ENCODE data around the gene NDRG2. TPM values are rescaled to one million over a fixed set of nuclear protein-coding genes. Genes with fewer than 3 reads are reported as not detected.

Gene NDRG2
- total RNA-seq, 2 donors from 2014 or later = 133 to 178 TPM

- intact Hi-C loops (cut with DNase I) = no loop called here
- WGBS, 2 donors = 42 to 48% methylated on average over 6 of the region's 6 CpGs
- DNase-seq (peak in 3 of 4 donors; percentile 38 to 44 (median 41)), ATAC-seq (peak; percentile 54)
- no peaks in the 10 kb centered on the region for H3K9me3 ChIP-seq
- TF ChIP-seq POLR2A (IDR thresholded peaks at IDR 0.05) (no peak), CTCF (IDR thresholded peaks at IDR 0.05) (no peak)
- no peaks in the 10 kb centered on the region for H3K27me3 ChIP-seq
- no peak within 1 kb of the TSS for H3K4me3 ChIP-seq
- no peaks in the 10 kb centered on the region for H3K4me1 ChIP-seq
- peaks cover 19 to 23% of the 10 kb centered on the region in 2 donors for H3K36me3 ChIP-seq (replicated peaks in 1 of 2; ENCODE audit: insufficient read depth in 1 of 2, low read depth in 2 of 2)
- H3K27ac ChIP-seq = no peak within 1 kb of the TSS
Measured at GRCh38 chr14:20998674-20999366, 26.0 kb downstream of the NDRG2 start, which contains the start of gene SLC39A2. Gene SLC39A2 (plus strand): TSS chr14:20999293. CDS start chr14:20999447, 154 bp downstream.

GRCh38 chr14:20998139-20998538 lies 26.7 kb downstream of the NDRG2 start:
- no peaks in the 10 kb centered on the region for H3K4me1 ChIP-seq
- no peak overlapping the region for H3K4me3 ChIP-seq
- WGBS, 2 donors = 60 to 74% methylated on average over 3 of the region's 3 CpGs
- no peak overlapping the region for H3K27ac ChIP-seq
- DNase-seq (no peak), ATAC-seq (no peak)
- no peaks in the 10 kb centered on the region for H3K27me3 ChIP-seq
- H3K36me3 ChIP-seq (replicated peaks in 1 of 2; ENCODE audit: insufficient read depth in 1 of 2, low read depth in 2 of 2) = peaks cover 19 to 27% of the 10 kb centered on the region in 2 donors
- intact Hi-C loops (cut with DNase I) = no loop called here
- no peak for TF ChIP-seq CTCF (IDR thresholded peaks at IDR 0.05)
- TF ChIP-seq POLR2A (IDR thresholded peaks at IDR 0.05) = no peak
- H3K9me3 ChIP-seq = no peaks in the 10 kb centered on the region

GRCh38 chr14:20997564-20997963 lies 27.3 kb downstream of the NDRG2 start:
- Histone ChIP-seq H3K4me1 (no peaks in the 10 kb centered on the region), H3K4me3 (no peak overlapping the region), H3K27ac (no peak overlapping the region), H3K27me3 (no peaks in the 10 kb centered on the region), H3K36me3 (replicated peaks in 1 of 2; ENCODE audit: insufficient read depth in 1 of 2, low read depth in 2 of 2) (peaks cover 23 to 32% of the 10 kb centered on the region in 2 donors), H3K9me3 (no peaks in the 10 kb centered on the region)
- WGBS, 2 donors = 56 to 67% methylated on average over 6 of the region's 6 CpGs
- intact Hi-C loops (cut with DNase I) = no loop called here
- ATAC-seq (no peak), DNase-seq (no peak)
- no peak for TF ChIP-seq CTCF (IDR thresholded peaks at IDR 0.05)
- TF ChIP-seq POLR2A (IDR thresholded peaks at IDR 0.05) = no peak

- Histone ChIP-seq H3K4me3 (no peak overlapping the region), H3K9me3 (no peaks in the 10 kb centered on the region), H3K27me3 (no peaks in the 10 kb centered on the region), H3K36me3 (replicated peaks in 1 of 2; ENCODE audit: insufficient read depth in 1 of 2, low read depth in 2 of 2) (peaks cover 23 to 35% of the 10 kb centered on the region in 2 donors), H3K27ac (no peak overlapping the region), H3K4me1 (no peaks in the 10 kb centered on the region)
- WGBS, 2 donors = 52% methylated on average over 4 of the region's 4 CpGs
- intact Hi-C loops (cut with DNase I) = no loop called here
- TF ChIP-seq POLR2A (IDR thresholded peaks at IDR 0.05) (no peak), CTCF (IDR thresholded peaks at IDR 0.05) (no peak)
- DNase-seq = no peak
- no peak for ATAC-seq
Measured at GRCh38 chr14:20997115-20997514, 27.7 kb downstream of the NDRG2 start.

GRCh38 chr14:20996521-20996920 lies 28.3 kb downstream of the NDRG2 start:
- H3K27ac ChIP-seq = no peak overlapping the region
- TF ChIP-seq CTCF (IDR thresholded peaks at IDR 0.05) (no peak), POLR2A (IDR thresholded peaks at IDR 0.05) (no peak)
- H3K36me3 ChIP-seq (replicated peaks in 1 of 2; ENCODE audit: insufficient read depth in 1 of 2, low read depth in 2 of 2) = peaks cover 23 to 35% of the 10 kb centered on the region in 2 donors
- no peaks in the 10 kb centered on the region for H3K9me3 ChIP-seq
- no peak overlapping the region for H3K4me3 ChIP-seq
- peaks cover 5% of the 10 kb centered on the region for H3K4me1 ChIP-seq
- intact Hi-C loops (cut with DNase I) = no loop called here
- no peak for ATAC-seq
- WGBS, 2 donors = 81% methylated on average over 14 of the region's 14 CpGs
- no peaks in the 10 kb centered on the region for H3K27me3 ChIP-seq
- DNase-seq = no peak

Data from body of pancreas (tissue), 4 donors.